ENCODE results near the gene ACTL6B.
"Not testable (repeated sequence)": the region's sequence is repeated elsewhere in the genome, so short reads cannot be mapped to it uniquely, and the experiment has no call there.

The ACTL6B gene

GRCh38 chr7:100655908-100656674 lies at the start of gene ACTL6B:
TSS of gene ACTL6B (minus strand) at chr7:100656448. CDS start at chr7:100656354, 94 bp downstream.
- DNase-seq, result peak; percentile 68

GRCh38 chr7:100705320-100705752 lies 49.1 kb upstream of the ACTL6B start:
- peak; percentile 8 for DNase-seq

GRCh38 chr7:100701089-100701488 lies 44.8 kb upstream of the ACTL6B start:
- not testable (repeated sequence) for DNase-seq

GRCh38 chr7:100699018-100699417 lies 42.8 kb upstream of the ACTL6B start:
- no peak for DNase-seq

- no peak for DNase-seq
These were observed 39.9 kb upstream of the ACTL6B start for GRCh38 chr7:100696123-100696521.

- DNase-seq, result peak; percentile 12
These were observed 38.0 kb upstream of the ACTL6B start, which contains the start of gene GIGYF1 for GRCh38 chr7:100694098-100694745. TSS of gene GIGYF1 (minus strand) at chr7:100694250. CDS start at chr7:100688238, 6,012 bp downstream.

- DNase-seq, result no peak
These were observed 37.3 kb upstream of the ACTL6B start for GRCh38 chr7:100693312-100694097.

- no peak for DNase-seq
These were observed 36.3 kb upstream of the ACTL6B start for GRCh38 chr7:100692578-100692961.

- DNase-seq, result peak; percentile 22
These were observed 35.7 kb upstream of the ACTL6B start for GRCh38 chr7:100691676-100692577.

- DNase-seq, result no peak
These were observed 33.2 kb upstream of the ACTL6B start for GRCh38 chr7:100689230-100690135.

GRCh38 chr7:100688326-100688860 lies 32.1 kb upstream of the ACTL6B start:
- no peak for DNase-seq

- no peak for DNase-seq
These were observed 31.6 kb upstream of the ACTL6B start for GRCh38 chr7:100687751-100688300.

GRCh38 chr7:100687261-100687660 lies 31.0 kb upstream of the ACTL6B start:
- no peak for DNase-seq

GRCh38 chr7:100686822-100687211 lies 30.6 kb upstream of the ACTL6B start:
- no peak for DNase-seq

- no peak for DNase-seq
These were observed 30.1 kb upstream of the ACTL6B start for GRCh38 chr7:100686201-100686821.

- no peak for DNase-seq
These were observed 29.4 kb upstream of the ACTL6B start for GRCh38 chr7:100685631-100686145.

GRCh38 chr7:100685049-100685605 lies 28.9 kb upstream of the ACTL6B start:
- DNase-seq, result no peak

- no peak for DNase-seq
These were observed 28.3 kb upstream of the ACTL6B start for GRCh38 chr7:100684534-100685042.

Data from SHP77 treated with DMSO at 0.1 percent for 48 hours (cell line).